HG03045 (cell line): ENCODE measurements around the gene NOTCH3.

Experiments
- ATAC-seq: cut with Tn5 transposase; IDR thresholded peaks from one replicate; pipeline ENCODE4 v1.9.1; 2021; ENCODE audit warnings: mild to moderate bottlenecking, moderate library complexity; ENCODE audit not compliant: unreplicated experiment

NOTCH3 gene

GRCh38 chr19:15200553-15201364 lies at the start of gene NOTCH3:
NOTCH3 (minus strand) TSS chr19:15200995; CDS start chr19:15200905, 90 bp downstream.
- no peak for ATAC-seq

GRCh38 chr19:15250640-15250993 lies 49.8 kb upstream of the NOTCH3 start:
- ATAC-seq = no peak

GRCh38 chr19:15249972-15250639 lies 49.3 kb upstream of the NOTCH3 start:
- ATAC-seq = no peak

- no peak for ATAC-seq
Measured at GRCh38 chr19:15249528-15249874, 48.7 kb upstream of the NOTCH3 start.

GRCh38 chr19:15248648-15249527 lies 48.1 kb upstream of the NOTCH3 start:
- no peak for ATAC-seq

GRCh38 chr19:15248106-15248505 lies 47.3 kb upstream of the NOTCH3 start:
- ATAC-seq = no peak

- no peak for ATAC-seq
Measured at GRCh38 chr19:15247107-15248014, 46.6 kb upstream of the NOTCH3 start.

- no peak for ATAC-seq
Measured at GRCh38 chr19:15246198-15246481, 45.3 kb upstream of the NOTCH3 start.

GRCh38 chr19:15245370-15246197 lies 44.8 kb upstream of the NOTCH3 start:
- ATAC-seq = no peak

GRCh38 chr19:15244808-15245207 lies 44.0 kb upstream of the NOTCH3 start:
- no peak for ATAC-seq

- ATAC-seq = no peak
Measured at GRCh38 chr19:15244106-15244803, 43.5 kb upstream of the NOTCH3 start.

- ATAC-seq = no peak
Measured at GRCh38 chr19:15243236-15243957, 42.6 kb upstream of the NOTCH3 start.

- ATAC-seq = no peak
Measured at GRCh38 chr19:15241259-15241910, 40.6 kb upstream of the NOTCH3 start.

- ATAC-seq = no peak
Measured at GRCh38 chr19:15240515-15240914, 39.7 kb upstream of the NOTCH3 start.

GRCh38 chr19:15239337-15239949 lies 38.6 kb upstream of the NOTCH3 start:
- no peak for ATAC-seq

GRCh38 chr19:15238639-15239155 lies 37.9 kb upstream of the NOTCH3 start:
- no peak for ATAC-seq
